Measurements from ENCODE around the gene CKLF.

DNA sequence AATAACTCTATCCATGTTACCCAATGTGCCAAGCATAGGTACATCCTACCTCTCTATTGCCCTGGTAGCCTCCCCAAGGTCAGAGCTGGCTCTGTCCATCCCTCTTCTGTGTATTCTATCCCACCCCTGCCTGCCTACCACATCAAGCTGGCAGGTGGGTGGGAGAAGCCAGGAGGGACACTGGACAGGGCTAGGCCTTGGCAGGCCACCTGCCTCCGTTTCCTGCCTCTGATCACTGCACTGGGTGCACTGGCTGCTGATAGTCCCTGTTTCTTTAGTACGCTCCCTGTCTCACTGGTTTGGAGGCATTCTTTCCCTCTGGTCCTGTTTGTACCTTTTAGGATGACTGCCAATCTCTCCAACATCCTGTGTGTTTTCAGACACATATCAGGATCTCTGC, 15.1 kb upstream of the CKLF start:
- TF ChIP-seq EZH2phosphoT487 (IDR thresholded peaks at IDR 0.05; ENCODE audit: borderline replicate concordance, low read length) (no peak), EZH2 (IDR thresholded peaks at IDR 0.05; ENCODE audit: low read length, unreplicated experiment) (no peak)
- TF ChIP-seq, protein P1, sequence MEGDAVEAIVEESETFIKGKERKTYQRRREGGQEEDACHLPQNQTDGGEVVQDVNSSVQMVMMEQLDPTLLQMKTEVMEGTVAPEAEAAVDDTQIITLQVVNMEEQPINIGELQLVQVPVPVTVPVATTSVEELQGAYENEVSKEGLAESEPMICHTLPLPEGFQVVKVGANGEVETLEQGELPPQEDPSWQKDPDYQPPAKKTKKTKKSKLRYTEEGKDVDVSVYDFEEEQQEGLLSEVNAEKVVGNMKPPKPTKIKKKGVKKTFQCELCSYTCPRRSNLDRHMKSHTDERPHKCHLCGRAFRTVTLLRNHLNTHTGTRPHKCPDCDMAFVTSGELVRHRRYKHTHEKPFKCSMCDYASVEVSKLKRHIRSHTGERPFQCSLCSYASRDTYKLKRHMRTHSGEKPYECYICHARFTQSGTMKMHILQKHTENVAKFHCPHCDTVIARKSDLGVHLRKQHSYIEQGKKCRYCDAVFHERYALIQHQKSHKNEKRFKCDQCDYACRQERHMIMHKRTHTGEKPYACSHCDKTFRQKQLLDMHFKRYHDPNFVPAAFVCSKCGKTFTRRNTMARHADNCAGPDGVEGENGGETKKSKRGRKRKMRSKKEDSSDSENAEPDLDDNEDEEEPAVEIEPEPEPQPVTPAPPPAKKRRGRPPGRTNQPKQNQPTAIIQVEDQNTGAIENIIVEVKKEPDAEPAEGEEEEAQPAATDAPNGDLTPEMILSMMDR (conservative IDR thresholded peaks at IDR 0.05; ENCODE audit: low read depth, low read length), result no peak
